H1 (cell line): ENCODE measurements around the gene RIF1. TPM values are rescaled to one million over a fixed set of nuclear protein-coding genes. Genes with fewer than 3 reads are reported as not detected.

Experiments
- CTCF ChIA-PET: fragments of 300-600 bp; sonication (Branson Sonifier 250); formaldehyde crosslinking; loops from one replicate; lab custom pipeline; 2021; ENCODE audit not compliant: partially characterized antibody; lab: Charles Lee
- POLR2A ChIA-PET: fragments of 300-600 bp; sonication (Branson Sonifier 250); formaldehyde crosslinking; loops from one replicate; lab custom pipeline; 2021; ENCODE audit warnings: inconsistent platforms; ENCODE audit not compliant: partially characterized antibody; lab: Charles Lee
- DNase-seq, 2 experiments: peaks; one replicate each; pipeline versions ENCODE4 v3.0.0 to v3.0.0-alpha.2; 2010 to 2022; ENCODE audit warnings: low spot score in 2 of 2, low read depth in 1 of 2, mixed read lengths in 1 of 2
- FAIRE-seq: peaks from 2 replicates; lab custom pipeline; 2011; peaks lifted over from hg19 to GRCh38; lab: Jason Lieb, UNC
- H2AFZ ChIP-seq: 2 replicates; pipeline ENCODE4 v1.8.1; 2012; ENCODE audit warnings: low read length, inconsistent platforms
- H2AK5ac ChIP-seq: 2 replicates; pipeline ENCODE4 v1.6.1; 2013; ENCODE audit warnings: low read depth, low read length
- H2BK120ac ChIP-seq: replicated peaks from 2 replicates; pipeline ENCODE3; 2013; ENCODE audit warnings: low read depth, low read length, inconsistent platforms
- H2BK12ac ChIP-seq: 2 replicates; pipeline ENCODE4 v1.6.1; 2013; ENCODE audit warnings: low read depth, low read length
- H2BK15ac ChIP-seq: 2 replicates; pipeline ENCODE4 v1.6.1; 2013; ENCODE audit warnings: low read length
- H2BK20ac ChIP-seq: 2 replicates; pipeline ENCODE4 v1.6.1; 2013; ENCODE audit warnings: low read length
- H2BK5ac ChIP-seq: 2 replicates; pipeline ENCODE4 v1.6.1; 2013; ENCODE audit warnings: low read depth, low read length
- H3K14ac ChIP-seq: 2 replicates; pipeline ENCODE4 v1.6.1; 2013; ENCODE audit warnings: inconsistent platforms; ENCODE audit not compliant: insufficient read length
- H3K18ac ChIP-seq: 2 replicates; pipeline ENCODE4 v1.6.1; 2013; ENCODE audit warnings: low read length; ENCODE audit errors: extremely low read depth
- H3K23ac ChIP-seq: 2 replicates; pipeline ENCODE4 v1.6.1; 2013; ENCODE audit warnings: inconsistent platforms; ENCODE audit not compliant: insufficient read length
- H3K23me2 ChIP-seq: 2 replicates; pipeline ENCODE4 v1.6.1; 2013; ENCODE audit warnings: low read depth, low read length
- H3K27ac ChIP-seq: 2 replicates; pipeline ENCODE4 v1.6.1; 2011; ENCODE audit warnings: low read depth, low read length, inconsistent platforms
- H3K27me3 ChIP-seq, 4 experiments: replicated peaks in 1 of 4; 1 replicate in 1 of 4; 2 replicates in 3 of 4; pipeline versions ENCODE4 v1.6.1 to v1.8.1; 2011 to 2013; ENCODE audit warnings: low read length in 3 of 4, mild to moderate bottlenecking in 3 of 4, inconsistent platforms in 2 of 4, mixed read lengths in 2 of 4, moderate library complexity in 1 of 4; ENCODE audit not compliant: control insufficient read depth in 3 of 4, insufficient read depth in 3 of 4; ENCODE audit errors: extremely low read depth in 1 of 4
- H3K36me3 ChIP-seq, 4 experiments: 2 replicates each; pipeline versions ENCODE4 v1.6.1 to v1.8.1; 2011 to 2013; ENCODE audit warnings: mild to moderate bottlenecking in 4 of 4, low read length in 3 of 4, moderate library complexity in 2 of 4, control low read depth in 1 of 4, inconsistent platforms in 1 of 4; ENCODE audit not compliant: insufficient read depth in 4 of 4, control insufficient read depth in 2 of 4
- H3K4ac ChIP-seq: replicated peaks from 2 replicates; pipeline ENCODE3; 2013; ENCODE audit warnings: low read length, low read depth, mixed read lengths, inconsistent platforms; ENCODE audit not compliant: insufficient read length
- H3K4me1 ChIP-seq, 4 experiments: replicated peaks in 1 of 4; 1 replicate in 1 of 4; 2 replicates in 3 of 4; pipeline versions ENCODE4 v1.6.1 to v1.8.1; 2011 to 2013; ENCODE audit warnings: low read length in 3 of 4, inconsistent platforms in 2 of 4, mixed read lengths in 1 of 4; ENCODE audit not compliant: insufficient read depth in 4 of 4, control insufficient read depth in 3 of 4
- H3K4me2 ChIP-seq, 2 experiments: 2 replicates each; pipeline versions ENCODE4 v1.6.1 to v1.8.1; 2011 to 2013; ENCODE audit warnings: low read depth in 2 of 2, low read length in 2 of 2, control low read depth in 1 of 2, inconsistent platforms in 1 of 2, mild to moderate bottlenecking in 1 of 2; ENCODE audit not compliant: insufficient read depth in 1 of 2
- H3K4me3 ChIP-seq, 4 experiments: fragments of 200-600, 300-600 bp in 1 of 4; sonication (generic), shearing (Covaris generic), sonication (Bioruptor Twin) in 1 of 4; 2 replicates each; pipeline versions ENCODE4 v1.5.1 to v1.8.1; 2011 to 2016; ENCODE audit warnings: low read length in 4 of 4, low read depth in 3 of 4, control low read depth in 2 of 4, inconsistent platforms in 2 of 4, mild to moderate bottlenecking in 2 of 4, mixed read lengths in 1 of 4, moderate library complexity in 1 of 4; ENCODE audit not compliant: insufficient read depth in 2 of 4; ENCODE audit errors: extremely low read depth in 1 of 4
- H3K56ac ChIP-seq: replicated peaks from 2 replicates; pipeline ENCODE3; 2013; ENCODE audit warnings: low read depth, mild to moderate bottlenecking, mixed read lengths, low read length, inconsistent platforms; ENCODE audit not compliant: insufficient read length
- H3K79me1 ChIP-seq: 2 replicates; pipeline ENCODE4 v1.6.1; 2013; ENCODE audit warnings: low read depth, low read length, control low read depth
- H3K79me2 ChIP-seq, 2 experiments: 2 replicates each; pipeline versions ENCODE4 v1.6.1 to v1.8.1; 2012 to 2013; ENCODE audit warnings: low read length in 2 of 2, mild to moderate bottlenecking in 2 of 2, inconsistent platforms in 1 of 2; ENCODE audit not compliant: insufficient read depth in 2 of 2, control insufficient read depth in 1 of 2
- H3K9ac ChIP-seq, 4 experiments: replicated peaks in 1 of 4; 1 replicate in 1 of 4; 2 replicates in 3 of 4; pipeline versions ENCODE4 v1.6.1 to v1.8.1; 2011 to 2013; ENCODE audit warnings: low read depth in 3 of 4, low read length in 3 of 4, control low read depth in 2 of 4, mild to moderate bottlenecking in 2 of 4, moderate library complexity in 2 of 4, inconsistent platforms in 1 of 4; ENCODE audit errors: extremely low read depth in 1 of 4
- H3K9me3 ChIP-seq, 2 experiments: 2 replicates each; pipeline versions ENCODE4 v1.6.1 to v1.8.1; 2012 to 2013; ENCODE audit warnings: mild to moderate bottlenecking in 2 of 2, moderate library complexity in 2 of 2, control low read depth in 1 of 2, inconsistent platforms in 1 of 2, low read depth in 1 of 2, low read length in 1 of 2, mixed read lengths in 1 of 2; ENCODE audit not compliant: insufficient read depth in 2 of 2
- H4K20me1 ChIP-seq, 2 experiments: replicated peaks in 1 of 2; 2 replicates each; pipeline versions ENCODE3 to v1.8.1; 2011 to 2013; ENCODE audit warnings: inconsistent platforms in 2 of 2, low read length in 2 of 2, mild to moderate bottlenecking in 1 of 2; ENCODE audit not compliant: insufficient read depth in 2 of 2, control insufficient read depth in 1 of 2
- H4K5ac ChIP-seq: 2 replicates; pipeline ENCODE4 v1.6.1; 2013; ENCODE audit warnings: low read length, low read depth, mixed read lengths, inconsistent platforms; ENCODE audit not compliant: insufficient read length
- H4K8ac ChIP-seq: 2 replicates; pipeline ENCODE4 v1.8.0; 2013; ENCODE audit warnings: mild to moderate bottlenecking, moderate library complexity, low read length, inconsistent platforms; ENCODE audit not compliant: insufficient read depth; ENCODE audit errors: extremely low read depth
- H4K91ac ChIP-seq: replicated peaks from 2 replicates; pipeline ENCODE3; 2013; ENCODE audit warnings: low read length, mixed read lengths, inconsistent platforms; ENCODE audit not compliant: insufficient read length
- CBX8 ChIP-seq: fragments of 300-800, 300-1000 bp; sonication (generic); IDR thresholded peaks from 2 replicates; pipeline ENCODE4 v1.7.1; 2016; ENCODE audit warnings: low read depth, low read length, borderline replicate concordance
- CEBPB ChIP-seq: IDR thresholded peaks from 2 replicates; pipeline ENCODE4 v1.6.1; 2012; ENCODE audit warnings: low read depth, low read length
- SIX5 ChIP-seq: IDR thresholded peaks from 2 replicates; pipeline ENCODE4 v1.6.1; 2011; ENCODE audit warnings: mild to moderate bottlenecking, low read depth, low read length
- SP2 ChIP-seq: IDR thresholded peaks from 2 replicates; pipeline ENCODE4 v1.6.1; 2012; ENCODE audit warnings: mild to moderate bottlenecking, low read length, inconsistent platforms
- WGBS, 2 experiments: shearing (Covaris generic) in 1 of 2; methylation state at CpG; one replicate each; pipeline versions ENCODE4 v1.1.6 to v1.1.7; 2013 to 2015; ENCODE audit warnings: low lambda C conversion rate in 2 of 2, mixed read lengths in 2 of 2, inconsistent platforms in 1 of 2, low coverage in 1 of 2, missing lambda C conversion rate in 1 of 2; ENCODE audit not compliant: insufficient replicate concordance in 2 of 2, insufficient coverage in 1 of 2, insufficient read length in 1 of 2; ENCODE audit errors: extremely low coverage in 1 of 2, missing lambda C conversion rate in 1 of 2; 5-methylcytosine and 5-hydroxymethylcytosine counted together
- polyA plus RNA-seq, 7 experiments: library from polyadenylated mRNA; depleted of rRNA in 3 of 7; stranded (reverse) in 5 of 7; unstranded in 2 of 7; fragments of >200 nt in 5 of 7; fragments of 200-250 nt in 2 of 7; gene quantifications; 1 replicate in 5 of 7; 2 replicates in 1 of 7; 4 replicates in 1 of 7; pipeline versions ENCODE4 v1.2.1 to v1.2.3, GENCODE V29; 2011 to 2013; ENCODE audit warnings: missing spikeins in 2 of 7, mixed read lengths in 2 of 7
- total RNA-seq: library from RNA; stranded (reverse); fragmentation: NEBNext Ultra II Directional; extraction: Animal tissue kit (Norgen Biotek cat#: 25700); gene quantifications from 2 replicates; pipeline ENCODE4 v1.2.1, GENCODE V29; 2021
- TF ChIP-seq, protein P1 (sequence below): IDR thresholded peaks from 2 replicates; pipeline ENCODE4 v1.6.1; 2011; ENCODE audit warnings: low read length, improper control_type of control experiment

Gene RIF1
- total and polyA plus RNA-seq, 2 of the 8 experiments (the other 6 are each of a cell fraction or from before 2014, with no cell fraction given): 9.5 to 104 TPM

DNA sequence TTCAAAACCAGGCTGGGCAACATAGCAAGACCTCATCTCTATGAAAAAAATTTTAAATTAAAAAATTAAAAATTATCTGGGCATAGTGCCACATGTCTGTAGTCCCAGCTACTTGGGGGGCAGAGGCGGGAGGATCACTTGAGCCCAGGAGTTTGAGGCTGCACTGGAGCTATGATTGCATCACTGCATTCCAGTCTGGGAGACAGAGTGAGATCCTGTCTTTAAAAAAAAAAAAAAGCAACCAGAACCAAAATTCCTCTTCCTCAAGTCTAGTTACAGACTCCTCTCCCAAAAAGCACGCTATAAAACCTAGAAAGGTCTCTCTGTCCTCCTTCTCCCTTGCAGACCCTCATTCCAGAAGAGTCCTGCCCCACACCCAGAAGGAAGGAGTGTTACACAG is 28.4 kb upstream of the RIF1 start:
- Histone ChIP-seq H4K5ac (no peak overlapping the region), H3K18ac (no peak overlapping the region), H3K4me1 (no peaks in the 10 kb centered on the region), H3K4ac (no peak overlapping the region), H4K8ac (no peak overlapping the region), H4K91ac (no peak overlapping the region), H2BK120ac (no peak overlapping the region), H3K79me1 (no peaks in the 10 kb centered on the region), H3K27me3 (no peaks in the 10 kb centered on the region), H2BK5ac (no peak overlapping the region), H3K4me2 (no peak overlapping the region), H3K23ac (no peak overlapping the region), H3K79me2 (no peaks in the 10 kb centered on the region), H3K56ac (no peak overlapping the region), H2BK12ac (no peak overlapping the region), H3K23me2 (no peaks in the 10 kb centered on the region), H3K14ac (no peak overlapping the region), H2AFZ (peak overlapping the region; percentile 88; the same call in 1 of the 2 replicates), H2AK5ac (no peak overlapping the region), H3K36me3 (no peaks in the 10 kb centered on the region), H3K9ac (no peak overlapping the region), H2BK15ac (no peak overlapping the region), H4K20me1 (no peaks in the 10 kb centered on the region), H3K4me3 (no peak overlapping the region), H3K9me3 (no peaks in the 10 kb centered on the region), H3K27ac (no peak overlapping the region), H2BK20ac (no peak overlapping the region)
- FAIRE-seq: no peak
- TF ChIP-seq CEBPB: peak; percentile 54; the same call in 1 of the 2 replicates
- no peak for TF ChIP-seq SP2
- TF ChIP-seq, protein P1, sequence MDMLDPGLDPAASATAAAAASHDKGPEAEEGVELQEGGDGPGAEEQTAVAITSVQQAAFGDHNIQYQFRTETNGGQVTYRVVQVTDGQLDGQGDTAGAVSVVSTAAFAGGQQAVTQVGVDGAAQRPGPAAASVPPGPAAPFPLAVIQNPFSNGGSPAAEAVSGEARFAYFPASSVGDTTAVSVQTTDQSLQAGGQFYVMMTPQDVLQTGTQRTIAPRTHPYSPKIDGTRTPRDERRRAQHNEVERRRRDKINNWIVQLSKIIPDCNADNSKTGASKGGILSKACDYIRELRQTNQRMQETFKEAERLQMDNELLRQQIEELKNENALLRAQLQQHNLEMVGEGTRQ: no peak
- no peak for TF ChIP-seq CBX8
- TF ChIP-seq SIX5: no peak
- WGBS, 2 experiments: 86% methylated on average over 2 of the region's 2 CpGs; no CpG with 5 or more reads in 1 of the 2 experiments
- ChIA-PET CTCF (no interaction called here), POLR2A (no interaction called here)
- no peak for DNase-seq
